ES-I3 (cell line): Measurements from ENCODE around the gene ACOX2.

Experiments
- H3K36me3 ChIP-seq: 2 replicates; pipeline ENCODE4 v1.6.1; 2013; ENCODE audit warnings: mild to moderate bottlenecking, low read length, control low read depth, moderate library complexity; ENCODE audit not compliant: insufficient read depth
- H3K4me1 ChIP-seq: 2 replicates; pipeline ENCODE4 v1.6.1; 2013; ENCODE audit warnings: mild to moderate bottlenecking, control low read depth, low read length; ENCODE audit not compliant: insufficient read depth
- H3K9ac ChIP-seq: 2 replicates; pipeline ENCODE4 v1.6.1; 2013; ENCODE audit warnings: low read depth, mild to moderate bottlenecking, low read length, moderate library complexity
- H3K9me3 ChIP-seq: 2 replicates; pipeline ENCODE4 v1.6.1; 2013; ENCODE audit warnings: mild to moderate bottlenecking, low read length, moderate library complexity; ENCODE audit not compliant: control insufficient read depth, insufficient read depth

The ACOX2 gene

DNA sequence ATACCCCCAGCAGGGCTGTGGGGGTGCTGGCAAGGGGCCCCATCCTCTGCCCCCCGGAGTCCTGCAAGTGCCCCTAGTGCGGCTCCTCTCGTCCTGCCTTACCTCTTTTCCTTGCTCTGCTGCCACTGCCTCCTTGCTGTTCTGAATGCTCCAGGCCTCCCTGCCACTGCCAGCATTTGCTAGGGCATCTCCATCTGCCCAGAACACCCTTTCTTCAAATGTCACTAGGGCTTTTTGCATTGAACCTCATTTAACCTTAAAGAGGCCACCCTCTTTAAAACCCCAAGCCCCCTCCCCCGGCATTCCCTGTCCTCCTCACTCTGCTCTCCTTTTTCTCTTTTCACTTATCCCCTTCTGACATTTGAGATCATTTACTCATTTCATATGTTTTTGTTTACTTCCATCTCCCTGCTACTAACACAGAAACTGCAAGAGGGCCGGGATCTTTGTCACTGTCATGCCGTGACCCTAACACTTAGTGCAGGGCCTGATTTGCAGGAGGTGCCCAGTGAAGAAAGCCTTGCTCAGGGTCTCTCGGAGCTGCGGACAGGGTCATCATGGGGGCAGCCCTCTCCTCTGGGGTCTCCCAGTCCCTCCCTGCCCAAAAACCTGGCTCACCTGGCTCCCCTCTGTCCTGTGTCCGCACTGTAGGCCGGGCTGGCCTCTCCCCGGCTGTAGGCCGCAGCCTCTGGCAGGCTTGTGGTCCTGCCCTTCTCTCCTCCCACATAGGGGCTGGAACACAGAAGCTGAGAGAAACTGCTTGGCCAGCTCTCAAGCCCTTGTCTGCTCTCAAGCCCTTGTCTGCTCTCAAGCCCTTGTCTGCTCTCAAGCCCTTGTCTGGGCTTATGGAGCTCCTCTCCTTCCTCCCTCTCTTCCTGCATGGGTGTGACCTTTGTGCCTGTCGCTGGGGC, at the start of gene ACOX2:
TSS of gene ACOX2 (minus strand) at position 690 of the 911 bp plus-strand sequence. CDS start 2,084 bp downstream, outside the sequence.
- Histone ChIP-seq H3K9me3 (no peaks in the 10 kb centered on the region; the same call in 1 of the 2 replicates), H3K9ac (no peak within 1 kb of the TSS), H3K36me3 (no peaks in the 10 kb centered on the region), H3K4me1 (0 out of 2 replicates have a peak, but pooled peaks cover 3% of the 10 kb centered on the region)

DNA sequence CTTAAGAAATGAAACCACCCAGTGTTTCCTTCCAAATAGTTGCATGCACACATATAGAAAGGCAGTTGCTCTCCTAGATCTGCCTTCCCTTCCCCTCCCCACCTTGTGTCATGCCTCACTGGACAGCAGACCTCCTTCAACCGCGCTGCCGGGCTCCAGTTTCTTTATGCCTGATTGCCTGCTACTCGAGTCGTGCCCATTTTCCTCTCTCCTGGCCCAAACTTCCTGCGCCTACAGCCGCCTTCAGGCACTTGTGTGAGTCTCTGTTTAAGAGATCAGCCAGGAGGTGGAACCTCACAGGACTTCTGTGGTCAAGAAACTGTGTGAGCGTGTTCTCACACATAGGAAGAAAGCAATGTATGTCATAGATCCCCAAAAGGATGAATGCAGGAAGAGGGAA, 49.0 kb upstream of the ACOX2 start:
- Histone ChIP-seq H3K9me3 (no peaks in the 10 kb centered on the region), H3K36me3 (no peaks in the 10 kb centered on the region), H3K9ac (peak overlapping the region; percentile 47; the same call in 1 of the 2 replicates), H3K4me1 (peaks cover 17% of the 10 kb centered on the region)

DNA sequence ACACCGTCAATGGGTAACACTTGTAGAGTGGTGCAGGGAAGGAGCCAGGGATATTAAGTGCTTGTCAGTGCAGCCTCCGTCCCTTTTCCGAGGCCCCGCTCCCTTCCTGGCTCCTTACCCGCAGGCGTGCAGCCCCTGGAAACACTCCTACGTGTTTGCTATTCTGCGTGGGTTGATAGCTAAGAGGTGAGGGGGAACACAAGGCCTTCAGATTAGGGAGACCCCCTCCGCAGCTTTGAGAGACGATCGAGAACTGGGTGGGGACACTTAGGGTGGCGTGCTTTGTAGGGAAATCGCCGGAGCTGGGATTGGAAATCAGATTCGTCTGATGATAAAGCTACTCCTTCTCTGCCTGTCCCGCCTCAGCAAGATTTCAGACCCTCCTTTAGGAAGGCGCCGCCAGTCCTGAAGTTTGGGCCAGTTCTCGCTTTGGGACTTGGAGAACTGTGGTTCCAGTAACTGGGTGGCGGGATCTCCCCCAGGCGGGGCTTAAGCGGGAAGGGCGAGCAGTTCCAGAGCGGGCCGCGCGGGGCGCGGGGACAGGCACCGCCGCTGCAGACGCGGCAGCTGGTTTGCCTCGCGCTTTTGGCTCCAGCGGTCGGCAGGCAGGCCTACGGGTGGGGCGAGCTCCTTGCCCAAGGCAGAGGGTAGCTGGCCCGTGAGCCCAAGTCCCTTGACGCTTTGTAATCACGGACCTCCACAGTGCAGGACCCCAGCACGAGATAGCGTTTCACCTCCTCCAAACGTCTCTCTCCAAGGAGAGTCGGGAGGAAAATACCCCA, 48.2 kb upstream of the ACOX2 start:
- H3K9ac ChIP-seq = peak overlapping the region; percentile 47; the same call in 1 of the 2 replicates
- H3K4me1 ChIP-seq = peaks cover 22% of the 10 kb centered on the region

GRCh38 chr3:58584690-58585004, 47.7 kb upstream of the ACOX2 start:
- Histone ChIP-seq H3K9ac (peak overlapping the region; percentile 47; the same call in 1 of the 2 replicates), H3K9me3 (no peaks in the 10 kb centered on the region), H3K4me1 (peaks cover 22% of the 10 kb centered on the region), H3K36me3 (no peaks in the 10 kb centered on the region)

More for the DNA sequence above, 48.2 kb upstream of the ACOX2 start:
- no peaks in the 10 kb centered on the region for H3K36me3 ChIP-seq
- H3K9me3 ChIP-seq = no peaks in the 10 kb centered on the region

DNA sequence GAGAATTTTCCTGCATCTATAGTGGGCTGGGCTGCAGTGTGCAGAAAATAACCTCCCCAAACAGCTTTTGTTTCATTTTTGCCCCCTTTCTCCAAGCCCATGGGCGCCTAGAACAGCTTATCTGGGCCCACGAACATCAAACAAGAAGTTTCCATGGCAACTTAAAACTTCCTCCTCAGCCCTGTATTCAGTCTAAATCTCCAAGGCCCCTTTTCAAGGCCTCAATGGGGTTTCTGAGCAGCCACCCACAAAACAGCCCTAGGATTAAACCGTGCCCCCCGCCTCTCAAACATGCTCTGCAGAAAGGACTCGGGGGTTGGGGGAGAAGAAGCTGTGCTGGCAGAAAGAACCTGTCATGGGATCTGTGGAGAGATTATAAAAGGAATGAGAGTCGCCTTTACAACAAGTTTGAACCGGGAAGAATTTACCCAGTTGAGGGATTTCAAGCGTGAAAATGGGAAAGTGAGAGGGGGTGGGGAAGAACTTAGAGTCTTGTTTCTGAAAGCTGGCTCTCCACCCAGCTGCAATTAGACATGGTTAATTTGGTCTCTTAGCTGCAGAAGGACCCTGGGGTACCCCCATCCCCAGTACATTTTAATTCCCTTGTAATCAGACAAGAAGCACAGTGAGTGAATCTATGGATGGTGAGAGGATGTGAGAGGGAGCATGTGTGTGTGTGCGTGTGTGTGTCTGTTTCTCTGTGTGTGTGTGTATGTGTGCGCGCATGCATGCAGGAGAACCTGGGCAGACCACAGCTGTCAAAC, 44.5 kb upstream of the ACOX2 start:
- Histone ChIP-seq H3K36me3 (no peaks in the 10 kb centered on the region), H3K9ac (no peak overlapping the region), H3K4me1 (peaks cover 28% of the 10 kb centered on the region), H3K9me3 (no peaks in the 10 kb centered on the region)

DNA sequence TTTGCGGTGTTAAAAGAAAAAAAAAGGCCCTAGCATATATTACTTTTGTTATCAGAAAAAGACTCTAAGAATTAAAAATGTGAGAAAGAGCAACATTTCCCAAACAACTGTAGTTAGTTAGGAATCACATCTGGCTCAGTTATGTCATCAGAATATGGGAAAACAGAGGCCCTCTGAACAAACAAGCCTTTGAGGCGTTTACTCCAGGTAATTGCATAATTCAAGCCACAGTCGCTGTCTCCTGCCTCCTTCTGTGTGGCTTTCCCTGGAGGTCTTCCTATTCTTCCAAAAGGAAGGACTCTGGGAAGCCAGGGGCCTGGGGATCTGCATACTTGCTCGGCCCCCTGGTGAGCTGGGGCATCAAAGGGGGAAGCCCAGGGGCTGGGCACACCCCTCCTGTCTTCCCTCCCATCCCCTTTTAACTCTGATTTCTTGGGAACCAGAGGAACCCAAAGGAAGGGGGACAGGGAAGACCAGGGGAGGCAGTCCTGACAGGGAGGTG, 43.9 kb upstream of the ACOX2 start:
- Histone ChIP-seq H3K9ac (no peak overlapping the region; the same call in 1 of the 2 replicates), H3K9me3 (no peaks in the 10 kb centered on the region), H3K4me1 (peaks cover 27% of the 10 kb centered on the region), H3K36me3 (no peaks in the 10 kb centered on the region)

DNA sequence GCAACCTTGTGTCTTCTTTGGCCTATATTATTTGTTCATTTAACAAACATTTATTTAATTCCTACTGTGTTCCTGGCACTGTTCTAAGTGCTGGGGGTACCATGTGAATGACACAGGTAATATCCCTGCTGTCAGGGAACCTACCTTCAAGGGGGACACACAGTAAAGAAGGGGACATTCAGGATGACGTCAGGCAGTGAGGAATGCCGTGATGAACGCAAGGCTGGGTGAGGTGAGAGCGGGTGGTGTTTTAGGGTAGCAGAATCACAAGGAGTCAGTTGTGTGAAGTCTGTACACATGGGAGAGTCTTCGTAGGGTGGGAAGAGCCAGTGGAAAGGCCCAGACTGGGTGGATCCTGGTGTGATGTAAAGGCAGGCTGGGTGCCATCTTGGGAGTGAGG, 41.9 kb upstream of the ACOX2 start:
- Histone ChIP-seq H3K9ac (no peak overlapping the region), H3K4me1 (peaks cover 31% of the 10 kb centered on the region), H3K36me3 (no peaks in the 10 kb centered on the region), H3K9me3 (no peaks in the 10 kb centered on the region)

DNA sequence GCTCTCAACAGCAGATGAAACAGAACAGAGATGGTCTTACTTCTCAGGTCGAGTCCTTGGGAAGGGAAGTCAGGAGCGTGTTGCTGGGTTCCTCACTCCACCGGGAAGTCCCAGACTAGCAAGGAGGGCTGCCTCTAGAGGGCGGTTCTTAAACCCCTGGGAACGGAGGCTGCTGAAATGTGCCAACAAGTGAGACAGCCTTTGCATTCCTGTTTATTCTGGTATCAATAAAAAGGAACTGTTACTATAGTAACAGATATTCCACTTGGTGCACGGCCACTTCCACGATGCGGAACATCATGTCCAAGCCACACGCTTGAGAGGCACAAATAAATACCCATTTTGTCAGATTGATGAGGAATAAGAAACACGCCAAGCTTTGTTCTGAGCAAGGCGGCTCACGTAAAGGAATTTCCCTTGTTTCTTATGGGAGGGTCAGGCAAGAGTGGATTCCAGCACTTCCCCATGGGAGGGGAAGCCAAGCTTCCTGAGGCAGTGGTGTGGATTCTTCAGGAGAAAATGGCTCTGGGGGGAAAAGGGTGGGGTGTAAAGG, 40.4 kb upstream of the ACOX2 start, which contains the start of gene FAM107A:
TSS of gene FAM107A (minus strand) at position 123 of the 553 bp plus-strand sequence. CDS start 7,531 bp downstream, outside the sequence.
- no peaks in the 10 kb centered on the region for H3K9me3 ChIP-seq
- no peaks in the 10 kb centered on the region for H3K36me3 ChIP-seq
- H3K4me1 ChIP-seq = peaks cover 40% of the 10 kb centered on the region
- no peak within 1 kb of the TSS; the same call in 1 of the 2 replicates for H3K9ac ChIP-seq

DNA sequence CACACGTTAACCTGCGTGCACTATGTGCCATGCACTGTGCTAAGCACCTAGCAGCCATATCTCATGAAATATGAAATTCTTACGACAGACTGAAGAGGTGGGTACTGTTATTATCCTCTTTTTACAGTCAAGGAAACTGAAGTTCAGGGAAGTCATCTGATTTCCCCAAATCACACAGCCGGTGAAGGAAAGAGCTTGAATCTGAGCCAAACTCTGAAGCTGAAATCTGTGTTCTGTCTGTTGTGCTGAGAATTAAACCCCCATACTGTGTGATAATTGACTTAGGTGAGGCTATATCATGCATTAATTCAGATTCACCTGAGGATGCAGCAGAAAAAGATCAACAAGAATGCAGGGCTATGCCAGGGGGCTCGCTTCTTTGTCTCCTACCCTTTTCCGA, 39.7 kb upstream of the ACOX2 start:
- Histone ChIP-seq H3K9ac (no peak overlapping the region), H3K4me1 (peaks cover 35% of the 10 kb centered on the region), H3K9me3 (no peaks in the 10 kb centered on the region), H3K36me3 (no peaks in the 10 kb centered on the region)

DNA sequence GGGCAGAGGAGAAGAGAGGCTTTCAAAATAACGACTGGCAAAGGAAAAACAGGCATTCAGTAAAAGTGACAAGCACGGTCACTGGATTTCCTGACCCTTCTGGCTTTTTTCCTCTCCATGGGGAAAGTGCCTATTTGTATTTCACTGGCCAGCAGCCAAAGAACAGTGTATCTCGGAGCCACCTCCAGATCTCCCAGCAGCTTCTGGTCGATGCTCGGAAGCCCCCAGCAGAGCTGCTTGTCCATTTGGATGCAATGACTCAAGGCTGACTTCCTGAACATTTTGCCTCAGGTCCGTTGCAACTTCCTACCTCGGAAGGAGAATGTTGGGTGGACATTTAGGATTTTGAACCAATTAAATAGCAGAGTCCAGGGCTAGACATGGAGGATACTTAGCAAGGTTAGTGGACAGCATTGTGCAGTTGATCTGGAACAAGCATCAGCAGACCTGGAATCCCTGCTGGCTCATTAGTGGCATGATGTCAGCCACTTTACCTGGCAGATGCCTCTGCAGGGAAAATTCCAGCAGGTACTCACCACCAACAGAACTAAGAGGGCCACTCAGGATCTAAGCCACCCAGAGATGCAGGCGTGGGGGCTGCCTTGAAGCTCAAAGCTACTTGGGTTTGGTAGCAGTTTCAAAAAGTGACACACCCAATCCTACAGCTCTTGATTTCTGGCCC, 39.1 kb upstream of the ACOX2 start:
- no peaks in the 10 kb centered on the region for H3K9me3 ChIP-seq
- H3K9ac ChIP-seq = no peak overlapping the region
- no peaks in the 10 kb centered on the region for H3K36me3 ChIP-seq
- peaks cover 29% of the 10 kb centered on the region for H3K4me1 ChIP-seq

- H3K9ac ChIP-seq = no peak overlapping the region
- no peaks in the 10 kb centered on the region for H3K9me3 ChIP-seq
- H3K36me3 ChIP-seq = no peaks in the 10 kb centered on the region
- H3K4me1 ChIP-seq = peaks cover 23% of the 10 kb centered on the region
Measured at GRCh38 chr3:58574682-58575081, 37.7 kb upstream of the ACOX2 start.

DNA sequence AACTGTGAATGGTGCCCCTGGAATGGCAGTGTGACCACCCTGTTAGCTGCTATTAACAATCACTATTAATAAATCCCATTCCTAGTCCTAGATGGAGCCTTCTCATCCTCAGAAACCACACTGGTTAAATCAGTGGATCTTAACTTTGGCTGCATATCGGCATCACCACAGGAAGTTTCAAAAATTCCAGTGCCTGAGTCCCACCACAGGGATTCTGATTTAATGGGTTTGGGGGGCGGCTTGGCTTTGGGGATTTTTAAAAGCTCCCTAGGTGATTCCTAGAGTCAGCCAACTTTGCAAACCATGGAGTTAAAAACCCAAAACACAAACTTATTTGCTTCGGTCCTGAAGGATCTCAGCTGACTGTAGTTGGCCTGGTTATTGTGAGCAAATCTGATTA, 37.1 kb upstream of the ACOX2 start:
- Histone ChIP-seq H3K36me3 (no peaks in the 10 kb centered on the region), H3K9ac (no peak overlapping the region)

GRCh38 chr3:58573640-58574039, 36.6 kb upstream of the ACOX2 start:
- Histone ChIP-seq H3K4me1 (peaks cover 26% of the 10 kb centered on the region), H3K9ac (no peak overlapping the region), H3K36me3 (no peaks in the 10 kb centered on the region), H3K9me3 (no peaks in the 10 kb centered on the region)

More for the DNA sequence above, 37.1 kb upstream of the ACOX2 start:
- Histone ChIP-seq H3K9me3 (no peaks in the 10 kb centered on the region), H3K4me1 (peaks cover 26% of the 10 kb centered on the region)
